Uterus (tissue), 4 donors: ENCODE data around the gene ZCCHC8. TPM values are rescaled to one million over a fixed set of nuclear protein-coding genes. Genes with fewer than 3 reads are reported as not detected.

Source experiments
- DNase-seq, 2 donors: peaks; one replicate each; pipeline ENCODE4 v3.0.0-alpha.2; 2019 to 2020
- H3K27ac ChIP-seq, 2 donors: fragments of 200-600 bp; sonication (generic); 1 replicate in 1 of 2; 2 replicates in 1 of 2; pipeline ENCODE4 v1.5.1; 2016 to 2018
- H3K27me3 ChIP-seq, 2 donors: fragments of 200-600 bp; sonication (generic); one replicate each; pipeline ENCODE4 v1.5.1; 2018 to 2019; ENCODE audit warnings: control low read depth in 1 of 2
- H3K36me3 ChIP-seq, 2 donors: fragments of 200-600 bp; sonication (generic); one replicate each; pipeline ENCODE4 v1.5.1; 2019; ENCODE audit warnings: control low read depth in 1 of 2
- H3K4me1 ChIP-seq, 2 donors: fragments of 200-600 bp; sonication (generic); one replicate each; pipeline ENCODE4 v1.5.1; 2018 to 2019; ENCODE audit warnings: control low read depth in 1 of 2
- H3K4me3 ChIP-seq, 2 donors: fragments of 200-600 bp; sonication (generic); 1 replicate in 1 of 2; 2 replicates in 1 of 2; pipeline ENCODE4 v1.5.1; 2018 to 2019; ENCODE audit warnings: mild to moderate bottlenecking in 1 of 2
- H3K9me3 ChIP-seq, 2 donors: fragments of 200-600 bp; sonication (generic); one replicate each; pipeline ENCODE4 v1.5.1; 2019; ENCODE audit warnings: control low read depth in 1 of 2
- POLR2A ChIP-seq, 2 donors: fragments of 450-650 bp; IDR thresholded peaks; one replicate each; pipeline ENCODE4 v1.6.1; 2016; ENCODE audit warnings: antibody characterized with exemption in 2 of 2, mild to moderate bottlenecking in 1 of 2, moderate library complexity in 1 of 2
- intact Hi-C: fragments of 100-400 bp; cut with DNase I; formaldehyde crosslinking; loops from one replicate; pipeline ENCODE4 v1.15.1; 2023; ENCODE audit warnings: low total_unique reads
- total RNA-seq, 4 donors: library from RNA; depleted of rRNA in 3 of 4; stranded (reverse); fragments of >200 nt in 3 of 4; gene quantifications; one replicate each; pipeline versions ENCODE4 v1.1.0 to v1.2.4, GENCODE V29; 2014 to 2023
- TF ChIP-seq, protein P1 (sequence below), 4 experiments: fragments of 200-600 bp in 2 of 4; fragments of 450-650 bp in 2 of 4; sonication (generic) in 2 of 4; IDR thresholded peaks; one replicate each; pipeline ENCODE4 v1.5.1; 2016 to 2019; ENCODE audit warnings: antibody characterized with exemption in 4 of 4, mild to moderate bottlenecking in 2 of 4, moderate library complexity in 1 of 4
- donor health status: DM: yes; HTN: yes; CAD: no.

The ZCCHC8 gene
- total RNA-seq, 4 donors from 2014 or later = 13.5 to 43.3 (median 25.8) TPM

DNA sequence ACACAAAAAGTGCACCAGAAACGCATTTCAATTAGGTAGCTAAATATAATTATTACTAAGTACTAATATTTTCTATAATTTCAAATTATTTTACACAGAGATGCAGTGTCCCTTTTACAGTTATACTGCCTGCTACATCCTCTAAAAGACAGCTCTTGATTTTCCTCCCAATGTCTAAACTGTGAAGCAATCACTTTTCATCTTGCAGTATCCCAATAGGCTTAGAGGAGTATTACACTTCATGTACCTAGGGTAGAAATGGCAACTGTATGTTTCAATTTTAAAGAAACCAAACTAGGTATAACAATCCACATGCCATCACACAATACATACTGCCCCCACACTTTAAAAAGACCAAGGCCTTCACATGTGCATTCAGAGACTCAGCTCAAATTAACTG, 18.7 kb upstream of the ZCCHC8 start:
- Histone ChIP-seq H3K4me1 (peaks cover 8 to 10% of the 10 kb centered on the region in 2 donors), H3K27ac (no peak overlapping the region), H3K9me3 (no peaks in the 10 kb centered on the region), H3K27me3 (no peaks in the 10 kb centered on the region), H3K36me3 (no peaks in the 10 kb centered on the region), H3K4me3 (no peak overlapping the region)
- intact Hi-C loops = no loop called here
- TF ChIP-seq, protein P1, sequence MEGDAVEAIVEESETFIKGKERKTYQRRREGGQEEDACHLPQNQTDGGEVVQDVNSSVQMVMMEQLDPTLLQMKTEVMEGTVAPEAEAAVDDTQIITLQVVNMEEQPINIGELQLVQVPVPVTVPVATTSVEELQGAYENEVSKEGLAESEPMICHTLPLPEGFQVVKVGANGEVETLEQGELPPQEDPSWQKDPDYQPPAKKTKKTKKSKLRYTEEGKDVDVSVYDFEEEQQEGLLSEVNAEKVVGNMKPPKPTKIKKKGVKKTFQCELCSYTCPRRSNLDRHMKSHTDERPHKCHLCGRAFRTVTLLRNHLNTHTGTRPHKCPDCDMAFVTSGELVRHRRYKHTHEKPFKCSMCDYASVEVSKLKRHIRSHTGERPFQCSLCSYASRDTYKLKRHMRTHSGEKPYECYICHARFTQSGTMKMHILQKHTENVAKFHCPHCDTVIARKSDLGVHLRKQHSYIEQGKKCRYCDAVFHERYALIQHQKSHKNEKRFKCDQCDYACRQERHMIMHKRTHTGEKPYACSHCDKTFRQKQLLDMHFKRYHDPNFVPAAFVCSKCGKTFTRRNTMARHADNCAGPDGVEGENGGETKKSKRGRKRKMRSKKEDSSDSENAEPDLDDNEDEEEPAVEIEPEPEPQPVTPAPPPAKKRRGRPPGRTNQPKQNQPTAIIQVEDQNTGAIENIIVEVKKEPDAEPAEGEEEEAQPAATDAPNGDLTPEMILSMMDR (IDR thresholded peaks at IDR 0.05) = no peak
- no peak for TF ChIP-seq POLR2A (IDR thresholded peaks at IDR 0.05)
- no peak for DNase-seq

DNA sequence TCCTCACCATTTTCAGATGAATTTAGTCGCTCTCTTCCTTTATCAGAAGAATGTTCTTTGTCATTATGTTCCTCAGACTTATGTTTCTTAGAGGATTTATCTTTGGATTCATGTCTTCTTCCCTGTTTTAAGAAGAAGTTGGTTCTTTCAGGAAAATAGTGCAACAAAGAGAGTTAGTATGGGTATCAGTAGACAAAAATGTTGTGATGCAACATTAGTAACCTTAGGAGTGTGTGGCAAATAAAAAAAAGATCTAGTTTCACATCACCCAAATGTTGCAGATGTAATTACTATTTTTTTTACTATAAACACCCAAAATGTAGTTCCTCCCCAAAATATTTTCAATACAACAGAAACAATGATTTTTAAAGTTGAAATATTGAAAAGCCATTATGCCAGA, 18.2 kb upstream of the ZCCHC8 start:
- no peak for DNase-seq
- TF ChIP-seq, protein P1 (IDR thresholded peaks at IDR 0.05) = no peak
- no peak for TF ChIP-seq POLR2A (IDR thresholded peaks at IDR 0.05)
- Histone ChIP-seq H3K9me3 (no peaks in the 10 kb centered on the region), H3K4me1 (peaks cover 8 to 10% of the 10 kb centered on the region in 2 donors), H3K27ac (no peak overlapping the region), H3K36me3 (no peaks in the 10 kb centered on the region), H3K27me3 (no peaks in the 10 kb centered on the region), H3K4me3 (no peak overlapping the region)
- intact Hi-C loops = no loop called here

DNA sequence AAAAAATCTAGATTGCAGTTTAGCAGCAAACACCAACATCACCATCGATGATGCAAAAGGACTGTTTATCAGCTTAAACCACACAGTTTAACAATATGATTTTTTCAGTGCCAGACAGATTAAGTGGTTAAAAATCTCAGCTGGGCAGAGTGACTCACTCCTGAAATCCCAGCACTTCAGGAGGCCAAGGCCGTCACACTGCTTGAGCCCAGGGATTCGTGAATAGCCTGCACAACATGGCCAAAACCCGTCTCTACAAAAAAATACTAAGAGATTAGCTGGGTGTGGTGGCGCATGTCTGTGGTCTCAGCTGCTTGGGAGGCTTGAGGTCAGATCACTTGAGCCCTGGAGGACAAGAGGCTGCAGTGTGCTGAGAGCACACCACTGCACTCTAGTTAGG, 17.1 kb upstream of the ZCCHC8 start:
- H3K9me3 ChIP-seq = no peaks in the 10 kb centered on the region
- intact Hi-C loops = no loop called here
- TF ChIP-seq POLR2A (IDR thresholded peaks at IDR 0.05) = no peak
- TF ChIP-seq, protein P1 (IDR thresholded peaks at IDR 0.05) = no peak
- no peak overlapping the region for H3K4me3 ChIP-seq
- DNase-seq = no peak
- H3K27ac ChIP-seq = no peak overlapping the region
- peaks cover 6 to 8% of the 10 kb centered on the region in 2 donors for H3K4me1 ChIP-seq
- no peaks in the 10 kb centered on the region for H3K36me3 ChIP-seq
- no peaks in the 10 kb centered on the region for H3K27me3 ChIP-seq

DNA sequence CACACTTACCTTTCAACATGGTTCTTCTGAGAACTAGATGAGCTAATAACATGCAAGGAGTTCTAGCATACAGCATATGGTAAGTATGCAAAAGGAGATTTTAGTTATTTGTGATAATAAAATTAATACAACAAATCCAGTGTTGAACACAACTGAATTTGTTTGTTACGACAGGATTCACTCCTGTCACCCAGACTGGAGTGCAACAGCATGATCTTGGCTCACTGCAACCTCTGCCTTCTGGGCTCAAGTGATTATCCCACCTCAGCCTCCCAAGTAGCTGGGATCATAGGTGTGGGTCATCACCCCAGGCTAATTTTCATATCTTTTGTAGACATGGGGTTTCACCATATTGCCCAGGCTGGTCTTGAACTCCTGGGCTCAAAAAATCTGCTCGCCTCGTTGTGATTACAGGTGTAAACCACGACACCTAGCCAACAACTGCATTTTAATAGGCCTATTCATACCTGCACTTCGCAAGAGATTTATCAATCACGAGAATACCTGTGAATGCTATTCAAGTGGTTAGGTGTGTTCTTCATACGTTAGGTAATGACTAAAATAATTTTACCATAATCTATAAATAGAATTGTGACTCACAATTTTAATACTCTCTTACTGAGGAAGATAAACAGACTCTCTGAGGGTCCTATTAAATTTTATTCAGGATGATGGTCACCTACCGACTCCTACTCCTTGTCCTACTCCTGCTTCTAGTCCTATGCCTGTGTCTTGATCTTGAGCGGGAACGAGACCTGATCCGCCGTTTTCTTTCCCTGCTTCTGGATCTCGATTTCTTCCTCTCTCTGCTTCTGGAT, 16.0 kb upstream of the ZCCHC8 start:
- no peak overlapping the region for H3K4me3 ChIP-seq
- no peak overlapping the region for H3K27ac ChIP-seq
- no peak for TF ChIP-seq POLR2A (IDR thresholded peaks at IDR 0.05)
- TF ChIP-seq, protein P1 (IDR thresholded peaks at IDR 0.05) = no peak
- no peaks in the 10 kb centered on the region for H3K36me3 ChIP-seq
- no peaks in the 10 kb centered on the region for H3K27me3 ChIP-seq
- no peaks in the 10 kb centered on the region for H3K9me3 ChIP-seq
- DNase-seq = no peak
- intact Hi-C loops = no loop called here
- peaks cover 5 to 7% of the 10 kb centered on the region in 2 donors for H3K4me1 ChIP-seq

DNA sequence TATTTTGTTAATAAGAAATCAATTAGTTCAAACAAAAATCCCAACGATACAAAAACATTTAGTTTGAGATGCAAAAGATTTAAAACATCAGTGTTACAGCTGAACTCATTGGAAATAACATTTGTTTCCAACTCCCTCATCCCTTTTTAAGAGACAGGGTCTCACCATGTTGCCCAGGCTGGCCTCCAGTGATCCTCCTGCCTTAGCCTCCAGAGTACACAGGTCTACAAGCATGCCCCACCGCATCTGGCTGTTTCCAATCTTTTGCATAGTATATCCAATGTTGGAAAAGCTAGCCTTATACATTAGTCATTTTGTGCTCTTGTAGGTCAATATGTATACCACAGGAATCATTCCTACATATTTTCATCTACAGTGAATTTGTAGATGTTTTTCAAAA, 14.5 kb upstream of the ZCCHC8 start:
- TF ChIP-seq, protein P1 (IDR thresholded peaks at IDR 0.05) = no peak
- Histone ChIP-seq H3K9me3 (no peaks in the 10 kb centered on the region), H3K4me3 (no peak overlapping the region), H3K4me1 (peaks cover 0 to 5% of the 10 kb centered on the region in 2 donors), H3K36me3 (no peaks in the 10 kb centered on the region), H3K27me3 (no peaks in the 10 kb centered on the region), H3K27ac (no peak overlapping the region)
- no peak for DNase-seq
- intact Hi-C loops = no loop called here
